GM12872 (cell line): ENCODE measurements around the gene GPT2.

Source experiments
- CTCF ChIP-seq: IDR thresholded peaks from 3 replicates; pipeline ENCODE4 v1.5.1; 2011; ENCODE audit warnings: low read depth, mild to moderate bottlenecking, low read length, moderate library complexity; ENCODE audit not compliant: insufficient read depth

Gene GPT2

GRCh38 chr16:46974352-46974751 is 90.2 kb downstream of the GPT2 start:
- TF ChIP-seq CTCF = peak; percentile 30; the same call in 1 of the 3 replicates

- TF ChIP-seq CTCF = no peak
Measured at GRCh38 chr16:46975165-46975564, 91.0 kb downstream of the GPT2 start.

GRCh38 chr16:46975908-46976470 is 91.8 kb downstream of the GPT2 start:
- no peak for TF ChIP-seq CTCF

- no peak for TF ChIP-seq CTCF
Measured at GRCh38 chr16:46976550-46976949, 92.4 kb downstream of the GPT2 start.
